ENCODE data around the gene CBLB.

GRCh38 chr3:105911496-105911895 is 42.7 kb upstream of the CBLB start:
- TF ChIP-seq CTCF (conservative IDR thresholded peaks at IDR 0.05; ENCODE audit: low read length) = no peak
- no peak for TF ChIP-seq EZH2phosphoT487 (IDR thresholded peaks at IDR 0.05; ENCODE audit: borderline replicate concordance)
